NCI-H446 treated with DMSO at 0.1 percent for 48 hours (cell line): Measurements from ENCODE around the gene ABCB6.

Source experiments
- DNase-seq: peaks from one replicate; lab custom pipeline; 2025; lab: John Stamatoyannopoulos, UW

The ABCB6 gene

DNA sequence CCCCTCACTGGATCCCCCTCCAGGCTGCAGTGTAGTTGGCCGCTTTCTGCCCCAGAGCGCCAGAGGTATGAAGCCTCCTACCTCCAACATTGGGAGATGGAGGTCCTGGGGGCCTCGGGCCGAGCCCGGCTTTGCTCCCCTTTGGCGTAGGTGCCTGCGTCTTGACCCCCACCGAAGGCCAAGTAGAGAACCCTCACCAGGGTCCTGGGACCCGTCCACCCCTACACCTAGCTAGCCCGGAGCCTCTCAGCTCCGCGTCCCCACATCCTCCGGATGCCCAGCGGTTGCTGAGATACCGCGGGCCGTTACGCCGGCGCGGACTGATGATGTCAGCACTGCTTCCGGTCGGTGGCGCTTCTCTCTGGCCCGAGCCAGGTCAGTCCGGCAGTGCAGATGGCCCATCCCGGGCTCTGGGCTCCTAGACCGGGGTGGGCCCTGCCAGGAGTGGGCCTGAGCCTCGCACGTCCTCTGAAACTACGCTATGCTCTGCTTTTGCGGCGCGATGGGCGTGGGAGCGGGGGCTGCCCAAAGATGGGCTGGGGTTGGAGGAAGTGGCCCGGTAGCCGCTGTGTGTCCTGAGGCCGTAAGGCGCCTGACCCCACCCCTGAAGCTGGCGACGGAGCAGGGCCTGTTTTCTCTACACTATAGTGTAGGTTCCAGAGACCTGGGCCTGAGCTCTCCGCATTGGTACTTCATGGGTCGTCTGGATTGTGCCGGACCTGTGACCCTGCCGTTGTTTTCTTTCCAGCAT lies 26.6 kb upstream of the ABCB6 start, which contains the start of the genes GLB1L and STK16:
TSS of gene GLB1L (minus strand) at position 297 of the 751 bp plus-strand sequence. CDS start 1,871 bp downstream, outside the sequence.
TSS of gene STK16 (plus strand) at position 332 of the 751 bp plus-strand sequence. CDS start 521 bp downstream, outside the sequence.
- DNase-seq: peak; percentile 46

DNA sequence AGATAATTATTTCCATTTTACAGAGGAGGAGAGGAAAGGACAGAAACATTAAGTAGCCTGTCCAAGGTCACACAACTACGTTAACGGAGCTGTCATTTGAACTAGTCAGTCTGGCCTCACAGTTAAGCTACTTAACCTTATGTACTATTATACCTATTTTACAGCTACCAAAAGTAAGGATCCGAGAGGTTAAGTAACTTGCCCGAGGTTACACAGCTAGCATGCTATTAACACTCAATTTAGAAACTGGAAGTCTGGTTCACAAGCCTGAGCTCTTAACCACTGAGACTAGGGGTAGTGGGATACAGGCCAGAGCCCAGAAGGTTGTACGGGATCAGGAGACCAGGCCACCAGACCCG lies 26.0 kb upstream of the ABCB6 start:
- DNase-seq: no peak

DNA sequence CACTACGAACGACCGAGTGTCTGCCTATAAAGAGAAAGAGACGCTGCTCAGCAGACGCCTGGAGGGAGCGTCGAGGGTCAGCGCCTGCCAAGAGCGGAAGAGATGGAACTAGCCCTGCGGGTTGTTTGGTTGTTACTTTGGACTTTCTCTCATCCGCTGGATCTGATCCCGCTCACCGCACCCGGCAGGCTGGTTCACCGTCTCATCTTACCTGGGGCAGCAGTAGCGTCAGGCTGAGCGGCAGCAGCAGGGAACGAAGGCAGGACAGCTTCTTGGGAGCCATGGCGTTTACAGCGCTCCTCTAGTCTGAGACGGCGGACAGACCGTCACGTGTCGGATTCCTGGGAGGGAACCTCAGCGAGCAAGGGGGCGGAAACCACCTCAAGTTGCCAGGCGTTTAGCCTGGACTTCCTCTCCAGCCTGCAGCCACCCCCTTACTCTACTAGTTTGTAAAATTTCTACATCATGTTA lies 24.6 kb upstream of the ABCB6 start:
- DNase-seq: no peak

DNA sequence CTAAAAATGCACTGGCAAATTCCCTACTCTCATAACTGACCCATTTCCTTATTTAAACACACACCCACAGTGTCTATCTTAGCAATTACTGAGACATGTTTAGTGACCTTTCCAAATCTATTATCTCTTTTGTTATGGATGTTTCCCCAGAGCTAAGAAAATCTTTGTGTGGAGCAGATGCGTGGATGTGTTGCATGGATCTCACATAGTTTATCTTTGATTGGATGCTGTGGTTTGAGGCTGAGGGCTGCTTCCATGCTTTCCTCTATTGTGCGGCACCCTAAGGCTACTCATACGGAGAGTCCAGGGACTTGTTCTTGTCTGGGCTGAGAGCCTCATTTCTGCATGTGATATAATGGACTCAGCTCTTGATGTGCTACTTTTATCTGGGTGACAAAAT lies 15.6 kb upstream of the ABCB6 start:
- no peak for DNase-seq

DNA sequence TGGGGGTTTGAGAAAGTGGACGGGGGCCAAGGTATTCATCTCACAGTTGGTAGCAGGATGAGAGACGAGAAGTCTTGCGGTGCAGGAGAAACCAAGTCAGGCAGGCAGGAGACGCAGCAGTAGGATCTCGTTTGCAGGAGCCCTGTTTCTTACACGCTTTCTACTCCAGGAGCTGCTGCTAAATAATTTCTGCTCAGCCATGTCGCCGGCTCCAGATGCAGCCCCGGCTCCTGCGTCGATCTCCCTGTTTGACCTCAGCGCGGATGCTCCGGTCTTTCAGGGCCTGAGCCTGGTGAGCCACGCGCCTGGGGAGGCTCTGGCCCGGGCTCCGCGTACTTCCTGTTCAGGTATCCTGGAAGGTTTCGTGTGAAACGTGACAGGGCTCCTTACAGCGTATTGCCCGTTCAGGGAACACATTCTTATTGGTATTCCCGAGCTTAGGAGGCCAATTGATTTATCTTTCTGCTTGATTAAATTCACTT lies 11.3 kb upstream of the ABCB6 start:
- no peak for DNase-seq

DNA sequence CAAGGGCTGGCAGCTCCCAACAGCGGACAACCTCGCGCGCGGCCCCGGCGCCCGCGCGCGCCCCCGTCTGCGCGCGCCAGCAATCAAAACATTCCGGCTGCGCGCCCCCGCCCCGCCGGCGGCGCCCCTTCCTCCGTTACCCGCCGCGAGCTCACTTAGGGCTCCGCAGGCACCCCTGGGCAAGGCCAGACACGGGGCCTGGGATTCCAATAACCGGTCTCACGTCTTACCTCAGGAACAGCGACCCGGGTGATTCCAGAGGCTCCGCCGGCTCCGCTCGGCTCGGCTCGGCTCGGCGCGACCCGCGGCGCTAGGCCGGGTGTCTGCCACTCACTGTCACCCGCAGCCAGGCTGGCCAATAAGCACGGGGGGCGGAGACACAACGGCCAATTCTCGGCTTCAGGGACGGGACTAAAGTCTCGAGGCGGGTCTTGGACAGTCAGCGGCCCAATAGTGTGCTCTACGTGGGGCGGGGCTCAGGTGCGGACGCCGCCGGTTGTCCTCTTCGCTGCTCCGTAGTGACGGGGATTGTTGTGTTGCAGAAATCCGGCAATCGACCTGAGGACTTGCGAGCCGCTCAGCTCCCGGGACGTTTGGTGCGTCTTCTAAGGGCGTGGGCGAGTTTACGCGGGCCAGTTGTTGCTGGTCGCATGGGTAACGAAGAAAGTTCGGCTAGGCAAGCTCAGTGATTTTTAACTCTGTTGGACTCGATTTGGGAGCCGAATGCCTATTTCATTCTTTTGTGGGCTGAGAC lies 10.7 kb upstream of the ABCB6 start, which contains the start of the genes ANKZF1 and ATG9A:
TSS of gene ANKZF1 (plus strand) at position 502 of the 754 bp plus-strand sequence. CDS start 452 bp downstream, outside the sequence.
TSS of gene ATG9A (minus strand) at position 332 of the 754 bp plus-strand sequence. CDS start 1,612 bp downstream, outside the sequence.
- DNase-seq: peak; percentile 95

DNA sequence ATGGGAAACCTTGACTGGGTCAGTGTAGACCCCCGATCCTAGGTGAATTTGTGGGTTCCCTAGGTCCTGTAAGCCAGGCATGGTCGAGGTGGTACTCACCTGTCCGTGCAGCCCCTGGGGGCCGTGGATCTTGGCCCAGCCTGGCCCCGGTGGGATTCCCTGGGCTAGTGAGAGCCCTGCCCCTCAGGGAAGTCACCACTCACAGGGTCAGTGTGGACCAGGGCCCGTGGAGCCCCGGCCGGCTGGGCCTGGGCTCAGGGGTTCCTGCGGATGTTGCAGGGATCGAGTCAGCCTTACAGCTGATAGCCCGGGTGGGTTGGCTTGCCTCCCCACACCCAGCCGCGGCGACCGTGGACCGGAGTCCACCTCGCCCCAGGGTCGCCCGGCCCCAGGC lies 10.2 kb upstream of the ABCB6 start:
- no peak for DNase-seq

DNA sequence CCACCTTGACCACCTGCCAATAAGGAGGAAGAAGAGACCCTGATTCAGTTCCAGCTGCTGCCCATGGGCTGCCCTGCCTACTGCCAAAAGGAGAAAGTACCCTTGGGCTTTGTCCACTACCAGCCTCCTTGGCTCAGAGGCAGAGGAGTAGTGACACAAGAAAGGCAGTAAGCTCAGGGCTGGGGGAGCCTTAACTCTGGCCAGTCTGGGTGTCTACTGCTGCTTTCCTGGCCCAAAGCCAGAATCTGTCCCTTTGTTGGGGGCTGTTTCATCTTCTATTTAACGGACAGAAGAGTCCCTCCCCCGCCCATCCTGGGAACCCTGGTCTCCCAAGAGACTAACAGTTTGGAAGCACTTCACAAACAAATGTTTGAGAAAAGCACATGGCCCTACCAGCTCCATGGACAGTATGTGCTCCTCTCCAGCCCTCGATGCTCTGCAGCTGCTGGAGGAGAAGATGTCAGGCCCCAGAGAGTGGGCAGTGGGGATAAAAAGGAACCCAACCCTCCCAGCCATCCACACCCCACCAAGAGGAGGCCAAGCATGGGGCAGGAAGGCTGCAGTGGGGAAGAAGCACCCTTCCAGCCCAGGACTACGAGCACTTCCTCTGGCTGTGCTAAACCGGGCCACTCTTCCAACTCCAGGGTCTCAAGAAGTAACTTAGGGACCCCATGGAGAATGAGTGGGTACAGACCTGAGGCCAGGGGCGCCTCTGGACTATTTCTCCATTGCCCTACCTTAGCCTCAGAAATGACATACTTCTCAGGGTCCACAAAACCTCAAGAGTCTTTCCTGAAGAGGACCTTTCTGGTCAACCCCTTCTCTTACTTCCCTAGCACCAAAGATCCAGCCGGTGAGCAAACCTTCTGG lies 9.5 kb upstream of the ABCB6 start:
- no peak for DNase-seq

DNA sequence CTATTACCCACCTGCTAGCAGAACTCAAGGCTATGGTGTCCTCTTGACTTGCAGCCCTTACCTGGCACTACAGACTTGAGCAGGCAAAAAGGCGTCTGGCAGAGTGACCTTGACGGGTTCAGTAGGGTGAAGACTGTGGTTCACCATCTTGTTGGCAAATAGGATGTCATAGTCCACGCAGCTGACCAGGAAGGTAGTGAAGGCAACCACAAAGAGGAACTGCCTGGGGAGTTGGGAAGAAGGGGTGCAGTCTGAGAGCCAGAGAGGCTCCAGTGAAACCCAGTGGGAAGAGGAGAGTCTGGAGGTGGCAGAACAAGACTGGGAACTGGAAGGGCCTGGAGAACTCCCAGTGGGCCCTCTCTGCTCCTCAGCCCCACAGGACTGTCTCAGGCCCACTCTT lies 6.6 kb upstream of the ABCB6 start:
- no peak for DNase-seq

DNA sequence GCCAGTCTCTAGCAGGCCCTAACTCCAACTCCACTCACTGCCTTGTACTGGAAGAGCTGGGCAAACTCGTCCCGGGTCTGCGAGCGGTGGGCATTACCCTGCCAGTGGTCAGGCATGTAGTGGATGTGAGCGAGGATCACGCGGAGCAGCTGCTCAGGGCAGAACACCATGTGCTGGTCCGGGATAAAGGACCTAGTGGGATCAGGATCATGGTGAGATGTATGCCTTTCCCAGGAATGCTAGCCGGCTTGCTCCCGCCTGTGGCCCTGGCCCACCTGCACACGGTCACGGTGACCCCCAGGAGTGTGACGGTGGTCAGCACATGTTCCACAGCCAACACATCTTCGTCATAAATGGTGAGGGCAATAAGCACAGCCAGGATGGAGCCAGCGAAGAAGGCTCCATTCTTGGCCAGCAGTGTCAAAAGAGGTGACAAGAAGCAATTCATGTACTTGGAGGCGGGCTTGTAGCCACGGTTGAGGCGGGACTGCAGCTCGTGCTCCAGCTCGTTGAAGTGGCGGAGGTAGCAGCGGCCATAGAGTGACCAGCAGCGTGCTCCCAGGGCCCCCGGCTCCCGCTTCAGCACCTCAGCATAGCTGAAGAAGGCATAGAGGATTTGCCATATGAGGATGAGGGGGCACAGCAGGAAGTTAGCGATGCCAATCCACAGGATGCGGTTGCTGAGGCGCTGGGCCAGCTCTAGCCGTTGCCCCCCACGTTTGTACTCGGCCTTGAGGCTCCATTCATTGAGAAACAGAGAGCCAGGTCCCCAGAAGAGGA lies 5.3 kb upstream of the ABCB6 start:
- DNase-seq: no peak

DNA sequence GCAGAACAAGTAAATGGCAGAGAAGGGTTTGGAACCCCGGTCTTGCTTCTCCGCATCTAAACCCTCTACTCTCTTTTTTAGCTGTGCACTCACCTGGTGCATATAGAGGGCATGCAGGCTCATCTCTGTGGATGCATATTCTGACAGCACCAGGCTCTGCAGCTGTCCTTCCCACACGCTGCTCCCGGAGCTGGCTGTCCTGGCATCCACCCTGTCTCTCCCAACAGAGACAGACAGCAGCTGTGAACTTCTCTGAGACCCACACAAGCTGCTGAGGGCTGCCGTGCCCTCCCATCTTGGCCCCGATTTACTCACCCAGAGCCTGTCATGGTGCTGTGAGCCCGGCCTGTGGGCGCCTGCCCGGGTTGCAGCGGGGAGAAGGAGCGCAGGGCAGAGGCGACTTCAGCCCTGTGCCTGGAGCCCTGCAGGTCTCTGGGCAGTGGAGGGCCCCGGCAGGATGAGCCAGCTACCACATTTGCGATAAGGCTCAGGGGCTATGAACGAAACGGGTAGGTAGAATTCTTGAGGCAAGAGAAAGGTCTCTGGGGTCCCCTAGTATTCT lies 3.3 kb upstream of the ABCB6 start:
- no peak for DNase-seq

DNA sequence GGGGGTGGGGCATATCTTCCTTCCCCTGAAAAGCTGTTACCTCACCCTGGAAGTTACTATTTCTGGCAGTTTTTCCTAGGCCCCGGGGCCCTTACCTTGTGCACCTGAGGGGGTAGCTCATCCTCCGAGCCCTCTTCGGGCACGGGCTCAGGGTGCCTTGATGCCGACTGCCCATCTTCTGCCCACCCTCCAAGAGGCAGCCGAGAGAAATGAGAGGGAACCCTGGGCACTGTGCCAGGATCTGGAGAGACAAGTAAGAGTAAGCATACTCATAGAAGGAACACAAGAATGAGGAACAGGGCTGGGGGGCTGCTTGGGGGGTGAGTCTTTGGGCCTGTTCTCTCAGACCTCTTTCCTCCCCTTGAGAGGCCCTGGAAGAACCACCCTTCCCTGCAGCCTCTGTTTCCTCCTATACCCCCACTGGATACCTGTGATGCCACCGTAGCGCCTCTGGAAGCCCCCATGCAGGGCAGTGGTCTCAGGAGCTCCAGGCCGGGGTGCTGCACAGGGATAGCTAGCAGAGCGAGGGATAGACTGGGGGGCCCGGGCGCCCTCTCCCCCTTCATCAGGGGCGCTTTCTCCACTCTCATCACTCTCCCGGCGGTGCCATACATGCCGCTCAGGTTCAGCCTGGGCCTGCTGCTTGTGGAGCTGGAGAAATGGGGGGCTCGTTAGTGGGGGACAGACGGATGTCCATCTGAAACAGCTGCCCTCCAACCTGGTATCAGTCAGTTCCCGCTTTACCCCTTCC lies 2.1 kb upstream of the ABCB6 start:
- no peak for DNase-seq

DNA sequence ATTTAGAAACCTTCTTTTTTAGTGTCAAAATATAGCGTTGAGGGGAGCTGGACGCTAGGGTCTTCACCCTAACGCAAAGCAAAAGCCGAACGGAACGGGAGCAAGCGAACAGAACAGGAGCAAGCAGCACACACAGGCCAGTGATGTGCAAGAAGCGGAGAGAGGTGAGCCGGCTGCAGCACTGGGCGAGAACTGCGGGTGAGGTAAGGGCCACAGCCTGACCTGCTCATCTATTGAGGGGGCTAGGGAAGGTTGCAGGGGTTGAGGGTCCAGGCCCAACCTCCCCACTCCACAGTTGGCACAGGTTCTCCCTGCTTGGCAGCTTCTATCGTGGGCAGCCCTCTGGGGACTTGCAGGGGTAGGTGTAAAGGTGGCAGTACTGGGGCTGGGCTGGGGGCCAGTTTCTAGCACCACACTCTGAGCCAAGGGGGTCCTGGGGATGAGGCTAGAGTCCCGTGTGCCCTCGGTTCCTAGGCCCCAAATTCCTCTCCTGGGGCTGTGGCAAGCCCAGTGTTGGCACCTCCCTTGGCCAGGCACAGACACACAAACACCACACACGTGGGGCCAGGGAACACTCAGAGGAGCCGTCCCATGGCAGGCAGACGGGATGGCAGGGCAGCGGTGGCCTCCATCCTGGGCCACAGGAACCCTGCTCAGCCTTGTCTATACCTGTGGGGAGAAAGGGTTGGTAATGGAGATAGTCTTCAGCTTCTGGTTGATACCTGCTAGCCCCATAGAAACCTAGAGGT lies 1.2 kb upstream of the ABCB6 start:
- no peak for DNase-seq

DNA sequence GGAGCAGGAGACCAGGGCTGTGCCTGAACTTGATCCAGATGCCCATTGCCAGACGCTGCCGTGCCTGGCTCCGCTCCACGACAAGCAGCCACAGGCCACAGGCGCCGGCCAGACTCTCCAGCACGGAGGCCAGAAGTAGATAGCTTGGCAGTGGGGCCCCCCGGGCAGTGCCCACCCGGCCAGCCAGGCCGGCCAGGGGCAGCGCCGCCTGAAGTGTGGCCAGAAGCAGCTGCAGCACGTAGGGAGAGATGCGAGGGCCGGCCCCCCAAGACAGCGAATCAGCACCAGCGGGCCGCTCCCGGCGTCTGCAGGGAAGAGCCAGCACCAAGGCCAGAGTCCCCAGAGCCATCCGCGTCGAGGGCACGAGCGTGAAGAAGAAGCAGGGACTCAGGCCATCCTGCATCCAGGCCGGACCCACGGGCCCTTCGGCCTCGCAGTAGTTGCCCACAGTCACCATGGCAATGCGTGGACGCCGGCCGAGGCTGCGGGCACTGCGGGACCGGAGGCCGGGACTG lies 484 bp downstream of the ABCB6 start:
- peak; percentile 87 for DNase-seq

DNA sequence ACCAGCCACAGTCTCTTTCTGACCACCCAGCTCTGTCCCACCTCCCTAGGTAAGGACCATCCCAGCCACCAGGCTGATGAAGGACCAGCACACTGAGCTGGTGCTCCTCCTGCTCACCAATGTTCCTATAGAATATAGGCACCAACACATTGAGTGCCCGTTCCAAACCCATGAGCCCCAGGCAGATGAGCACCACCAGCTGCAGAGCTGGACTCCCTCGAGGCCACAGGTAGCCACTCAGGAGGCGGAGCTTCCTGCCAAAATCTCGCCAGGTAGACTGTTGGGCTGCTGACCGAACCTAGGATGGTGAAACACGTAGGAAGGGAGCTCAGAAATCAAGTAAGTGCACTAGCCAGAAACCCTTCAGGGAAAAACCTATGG lies 2.2 kb downstream of the ABCB6 start:
- no peak for DNase-seq

DNA sequence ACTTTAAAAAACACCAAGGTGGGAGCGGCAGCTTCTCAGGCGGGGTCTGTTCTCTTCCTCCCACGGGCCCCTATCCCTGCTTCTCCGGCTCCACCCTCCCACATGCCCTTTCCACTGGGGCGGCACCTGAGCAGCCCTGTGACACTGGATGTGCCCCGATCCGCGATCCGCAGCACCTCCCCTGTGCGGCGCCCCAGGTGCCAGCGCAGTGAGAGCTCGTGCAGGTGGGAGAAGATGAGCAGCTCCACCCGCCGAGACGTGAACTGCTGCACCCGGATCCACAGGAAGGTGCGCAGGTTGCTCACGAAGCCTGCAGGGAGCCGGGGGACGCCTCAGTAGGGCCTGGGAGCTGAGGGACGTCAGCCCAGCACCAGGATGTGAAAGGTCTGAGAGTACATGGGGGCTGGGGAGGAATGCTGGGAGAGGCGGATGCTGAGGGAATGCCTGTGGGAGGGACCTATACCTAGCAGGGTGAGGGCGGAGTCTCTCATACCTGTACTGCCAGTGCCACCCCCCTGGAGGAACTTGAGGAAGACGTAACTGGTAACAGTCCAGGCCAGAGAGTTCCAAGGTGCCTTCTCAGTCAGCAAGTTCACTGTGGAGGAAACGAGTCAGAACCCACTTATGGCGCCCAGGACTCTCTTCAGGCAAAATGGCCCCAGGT lies 2.8 kb downstream of the ABCB6 start:
- DNase-seq: no peak

DNA sequence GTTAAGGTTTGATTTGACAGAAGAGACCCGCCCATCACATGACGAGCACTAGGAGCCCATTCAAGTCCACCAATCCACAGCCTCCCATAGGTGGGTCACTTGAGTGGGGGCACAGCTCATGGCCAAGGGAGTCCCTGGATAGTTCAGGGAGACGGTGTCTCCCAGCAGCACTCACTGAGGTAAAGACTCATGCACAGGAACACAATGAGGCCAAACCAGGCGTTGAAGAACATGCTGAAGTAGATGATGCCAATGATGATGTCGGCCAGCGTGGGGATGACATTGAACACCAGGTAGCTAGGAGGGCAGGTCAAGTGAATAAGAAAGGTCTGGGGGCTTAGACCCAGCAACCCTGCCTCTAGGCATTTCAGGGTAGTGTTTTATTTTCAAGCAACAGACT lies 4.0 kb downstream of the ABCB6 start:
- DNase-seq: no peak

DNA sequence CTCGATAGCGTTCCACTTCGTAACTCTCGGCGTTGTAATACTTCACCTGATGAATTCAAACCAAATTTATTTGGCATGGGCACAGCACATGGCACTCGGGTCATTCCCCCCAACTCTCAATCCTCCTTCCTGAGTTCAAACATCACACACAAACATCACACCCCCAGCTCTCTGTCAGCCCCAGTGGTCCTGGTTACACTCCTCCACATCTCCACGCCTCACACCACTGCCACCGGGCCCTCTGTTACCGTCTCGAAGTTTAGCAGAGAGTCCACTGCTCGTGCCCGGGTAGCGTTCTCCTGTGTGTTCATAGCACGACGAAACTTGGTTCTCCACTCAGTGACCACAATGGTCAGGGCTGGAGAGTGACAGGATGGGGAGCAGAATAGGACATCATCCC lies 4.6 kb downstream of the ABCB6 start:
- DNase-seq: no peak
